CD4-positive, alpha-beta T cell treated with Interleukin-10 for 1 hour (primary cell): ENCODE measurements around the gene ACAA1.
"Not testable (repeated sequence)": the region's sequence is repeated elsewhere in the genome, so short reads cannot be mapped to it uniquely, and the experiment has no call there.

Experiments
- DNase-seq: peaks from one replicate; pipeline ENCODE4 v3.0.0-alpha.2; 2020

ACAA1 gene, protein sequence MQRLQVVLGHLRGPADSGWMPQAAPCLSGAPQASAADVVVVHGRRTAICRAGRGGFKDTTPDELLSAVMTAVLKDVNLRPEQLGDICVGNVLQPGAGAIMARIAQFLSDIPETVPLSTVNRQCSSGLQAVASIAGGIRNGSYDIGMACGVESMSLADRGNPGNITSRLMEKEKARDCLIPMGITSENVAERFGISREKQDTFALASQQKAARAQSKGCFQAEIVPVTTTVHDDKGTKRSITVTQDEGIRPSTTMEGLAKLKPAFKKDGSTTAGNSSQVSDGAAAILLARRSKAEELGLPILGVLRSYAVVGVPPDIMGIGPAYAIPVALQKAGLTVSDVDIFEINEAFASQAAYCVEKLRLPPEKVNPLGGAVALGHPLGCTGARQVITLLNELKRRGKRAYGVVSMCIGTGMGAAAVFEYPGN

DNA sequence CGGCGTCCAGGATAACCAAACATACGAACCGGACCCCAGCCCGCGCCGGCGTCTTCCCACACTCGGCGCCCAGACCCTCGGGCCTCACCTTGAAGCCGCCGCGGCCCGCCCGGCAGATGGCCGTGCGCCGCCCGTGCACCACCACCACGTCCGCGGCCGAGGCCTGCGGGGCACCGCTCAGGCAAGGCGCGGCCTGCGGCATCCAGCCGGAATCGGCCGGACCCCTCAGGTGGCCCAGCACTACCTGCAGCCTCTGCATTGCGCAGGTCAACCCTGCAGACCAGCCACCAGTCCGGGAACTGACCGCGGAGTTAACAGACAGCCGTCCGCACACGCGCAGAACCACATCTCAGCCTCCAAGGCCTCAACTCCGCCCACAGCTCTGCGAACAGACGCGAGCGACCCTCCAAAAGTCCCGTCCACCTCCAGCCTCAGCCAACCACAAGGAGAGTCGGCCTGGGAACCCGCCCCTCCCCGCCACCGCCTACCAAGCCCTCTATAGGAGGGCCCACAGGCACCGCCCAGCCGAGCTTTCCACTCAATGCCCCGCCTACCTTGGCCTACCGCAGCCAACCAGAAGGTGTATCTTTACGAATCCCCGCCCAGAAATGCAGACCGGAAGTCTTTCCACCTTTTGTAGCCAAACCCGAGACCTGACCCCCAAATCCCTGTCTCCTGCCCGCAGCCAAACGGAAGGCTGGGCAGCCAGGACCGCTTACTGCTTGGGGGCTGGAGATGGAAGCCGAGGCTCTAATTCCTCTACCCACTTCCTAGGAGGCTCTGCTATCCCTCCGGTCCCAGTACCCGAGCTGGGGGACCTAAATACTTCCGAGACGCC, at the start of gene ACAA1:
TSS of gene ACAA1 (minus strand) at position 351 of the 838 bp plus-strand sequence. CDS start at position 259, 92 bp downstream.
- DNase-seq: peak; percentile 98

DNA sequence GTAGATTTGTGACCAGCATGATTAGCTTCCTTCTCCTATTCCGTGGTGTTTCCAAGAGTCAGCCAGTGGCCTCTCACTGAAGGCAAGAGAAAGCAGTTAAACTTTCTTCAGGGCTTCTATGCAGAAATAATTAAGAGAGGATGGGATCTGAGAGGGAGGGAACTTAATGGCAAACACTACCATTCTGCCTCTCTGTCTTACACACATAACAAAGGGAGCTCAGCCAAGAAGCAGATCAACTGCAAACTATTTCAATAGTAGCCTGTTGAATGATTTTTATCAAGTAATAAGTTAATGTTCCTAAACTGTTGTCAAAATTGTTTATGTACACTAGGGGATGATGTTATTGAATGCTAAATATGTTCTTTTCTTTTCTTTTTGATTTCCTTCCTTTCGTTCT, 40.3 kb upstream of the ACAA1 start:
- DNase-seq: no peak

- DNase-seq: no peak
These were observed 37.0 kb upstream of the ACAA1 start for GRCh38 chr3:38173834-38174418.

DNA sequence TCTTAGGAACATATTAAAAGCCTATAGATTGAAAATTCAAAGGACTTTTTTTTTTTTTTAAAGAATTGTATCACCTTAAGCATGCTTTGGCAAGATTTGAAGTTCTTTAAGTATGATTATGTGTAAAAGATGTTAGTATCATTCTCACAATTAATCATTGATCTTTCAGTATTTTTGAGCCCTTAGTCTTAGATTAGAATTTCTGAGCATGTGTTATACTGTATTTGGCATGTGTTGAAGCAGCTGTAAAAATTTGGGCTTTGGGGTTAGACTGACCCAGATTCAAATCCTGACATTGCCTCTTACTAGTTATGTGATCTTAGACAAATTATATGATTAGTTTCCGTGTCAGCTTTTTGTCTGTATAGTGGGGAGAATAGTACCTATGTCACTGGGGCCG, 34.7 kb upstream of the ACAA1 start:
- no peak for DNase-seq

DNA sequence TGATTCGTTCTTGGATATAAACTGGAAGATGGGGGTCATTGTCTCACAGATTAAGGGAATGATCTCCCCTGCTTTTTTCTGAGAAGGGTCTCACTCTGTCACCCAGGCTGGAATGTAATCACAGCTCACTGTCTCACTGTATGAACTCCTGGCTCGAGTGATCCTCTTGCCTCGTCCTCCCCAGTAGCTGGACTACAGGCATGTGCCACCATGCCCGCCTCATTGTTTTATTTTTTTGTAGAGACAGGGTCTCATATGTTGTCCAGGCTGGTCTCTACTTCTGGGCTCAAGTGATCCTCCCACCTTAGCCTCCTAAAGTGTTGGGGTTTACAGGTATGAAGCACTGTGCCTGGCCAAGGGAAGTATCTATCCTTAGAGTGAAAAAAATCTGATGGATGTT, 33.8 kb upstream of the ACAA1 start:
- DNase-seq: no peak

GRCh38 chr3:38169027-38169317, 32.0 kb upstream of the ACAA1 start:
- DNase-seq: no peak

GRCh38 chr3:38168151-38169026, 31.5 kb upstream of the ACAA1 start:
- no peak for DNase-seq

- DNase-seq: no peak
These were observed 30.7 kb upstream of the ACAA1 start for GRCh38 chr3:38167591-38167990.

DNA sequence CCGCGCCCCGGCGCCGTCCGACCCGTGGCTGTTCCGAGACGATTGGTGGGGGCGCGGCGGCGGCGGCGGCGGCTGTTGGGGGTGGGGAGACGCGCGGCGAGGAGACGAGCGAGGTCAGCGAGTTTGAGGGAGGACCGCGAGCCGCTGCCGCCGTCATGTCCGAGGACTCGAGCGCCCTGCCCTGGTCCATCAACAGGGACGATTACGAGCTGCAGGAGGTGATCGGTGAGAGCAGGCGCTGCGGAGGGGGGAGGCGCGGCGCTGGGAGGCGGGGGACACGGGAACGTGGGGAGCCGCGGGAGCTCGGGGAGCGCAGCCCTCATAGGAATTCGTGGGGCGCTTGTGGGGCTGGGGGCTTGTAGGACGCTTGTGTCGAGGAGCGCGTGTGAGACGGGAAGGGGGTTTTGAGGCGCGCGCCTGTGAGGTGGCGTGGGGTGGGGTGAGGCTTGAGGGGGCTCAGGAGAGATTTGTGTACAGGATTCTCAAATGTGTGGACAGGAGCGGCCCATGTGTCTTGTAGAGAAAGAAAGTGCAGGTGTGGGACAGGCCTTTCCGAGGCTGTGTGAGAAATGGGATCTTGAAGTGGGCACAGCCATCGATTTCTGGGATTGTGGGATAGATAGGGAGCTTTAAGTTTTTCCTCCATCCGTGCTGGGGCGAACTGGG, 28.9 kb upstream of the ACAA1 start:
- no peak for DNase-seq

- DNase-seq: peak; percentile 98
These were observed 28.2 kb upstream of the ACAA1 start, which contains the start of gene OXSR1 for GRCh38 chr3:38164952-38165721. OXSR1 (plus strand) TSS chr3:38165537; CDS start chr3:38165877, 340 bp downstream.

- no peak for DNase-seq
These were observed 27.7 kb upstream of the ACAA1 start for GRCh38 chr3:38164643-38164951.

- DNase-seq: no peak
These were observed 27.1 kb upstream of the ACAA1 start for GRCh38 chr3:38163841-38164642.

DNA sequence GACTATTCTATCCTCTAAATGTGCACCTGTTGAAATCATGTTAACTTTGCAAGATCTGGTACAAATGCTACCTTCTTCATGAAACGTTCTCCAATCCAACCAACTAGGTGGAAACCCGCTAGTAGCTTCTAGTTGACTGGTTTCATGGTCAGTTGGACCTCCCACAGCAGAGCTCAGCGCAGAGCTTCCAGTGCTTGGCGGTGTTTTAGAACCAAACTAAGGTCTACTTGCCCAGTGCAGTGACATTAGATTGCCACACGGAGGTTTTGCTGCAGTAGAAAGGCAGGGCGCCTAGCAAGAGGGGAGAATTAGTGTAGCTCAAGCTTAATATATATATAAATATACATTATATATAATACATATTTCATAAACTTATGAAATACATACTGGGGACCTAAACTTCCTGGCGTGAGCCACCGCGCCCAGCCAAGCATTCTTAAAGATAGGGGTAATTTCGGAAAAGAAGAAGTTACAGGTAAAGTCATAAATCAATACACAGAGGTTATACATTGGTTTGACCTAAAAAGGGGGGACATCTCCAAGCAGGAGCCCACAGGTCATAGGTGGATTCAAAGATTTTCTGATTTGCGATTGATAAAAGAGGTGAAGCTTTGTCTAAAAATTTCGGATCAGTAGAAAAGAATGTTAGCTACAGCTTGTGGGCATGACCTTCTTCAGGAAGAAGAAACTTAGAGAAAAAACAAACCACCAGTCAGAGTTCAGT, 26.4 kb upstream of the ACAA1 start:
- peak; percentile 40 for DNase-seq

GRCh38 chr3:38160704-38161103, 23.8 kb upstream of the ACAA1 start:
- not testable (repeated sequence) for DNase-seq

- no peak for DNase-seq
These were observed 21.5 kb upstream of the ACAA1 start for GRCh38 chr3:38158472-38158871.

DNA sequence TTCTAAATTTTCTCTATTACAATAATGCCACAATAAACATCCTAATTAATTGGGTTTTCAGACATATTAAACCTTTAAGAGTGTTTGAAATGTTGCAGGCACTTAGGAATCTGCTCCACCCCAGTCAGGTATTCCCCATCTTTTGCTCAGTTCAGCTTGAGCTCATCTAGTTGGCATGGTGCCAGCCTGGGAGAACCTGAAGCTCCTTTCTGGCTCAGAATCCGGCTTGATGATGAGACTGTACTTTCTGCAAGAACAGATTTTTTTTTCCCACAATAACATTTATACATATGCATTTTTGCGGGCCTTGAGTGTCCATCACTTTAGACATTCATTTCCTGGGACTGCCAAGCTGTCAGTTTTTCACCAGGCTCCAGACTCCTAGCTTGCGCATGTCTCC, 20.7 kb upstream of the ACAA1 start:
- DNase-seq: no peak

GRCh38 chr3:38157117-38157516, 20.2 kb upstream of the ACAA1 start:
- DNase-seq: no peak

- DNase-seq: no peak
These were observed 18.9 kb upstream of the ACAA1 start for GRCh38 chr3:38155825-38156224.

DNA sequence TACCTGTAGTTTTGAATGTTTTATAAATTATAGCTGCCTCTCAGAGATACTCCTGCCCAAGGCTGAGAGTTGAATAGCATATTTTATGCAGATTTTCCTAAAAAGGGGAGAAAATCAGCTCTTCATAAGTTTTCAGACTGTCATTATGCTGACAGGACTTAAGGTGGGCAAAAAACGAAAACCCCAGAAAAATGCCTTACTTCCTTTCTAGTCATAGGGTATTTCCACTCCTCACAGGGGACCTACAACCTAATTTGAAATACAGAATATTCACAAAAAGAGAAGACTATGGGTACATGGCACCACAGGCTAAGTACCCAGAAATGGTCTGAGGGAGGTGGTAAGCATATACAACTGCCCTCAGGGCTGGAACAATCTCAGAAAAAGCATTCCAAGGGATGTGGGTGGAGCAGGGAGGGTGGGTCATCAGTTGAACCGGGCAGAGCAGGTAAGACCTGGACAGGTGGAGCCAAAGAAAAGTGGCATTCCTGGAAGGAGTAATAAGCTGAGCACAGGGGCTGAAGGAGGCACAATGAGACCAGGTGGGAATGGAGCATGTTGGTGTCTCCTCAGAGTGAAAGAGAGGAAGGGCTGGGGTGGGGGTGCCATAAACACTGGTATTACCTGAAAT, 17.8 kb upstream of the ACAA1 start:
- DNase-seq: no peak
